Pancreas (tissue), 10 donors: ENCODE results near the gene KRTAP10-10. TPM values are rescaled to one million over a fixed set of nuclear protein-coding genes. Genes with fewer than 3 reads are reported as not detected.
"Not testable (repeated sequence)": the region's sequence is repeated elsewhere in the genome, so short reads cannot be mapped to it uniquely, and the experiment has no call there.

Source experiments
- ATAC-seq, 4 donors: fragments of 200-7000 bp; cut with Tn5 transposase; one replicate each; pipeline versions ENCODE4 v1.8.0 to v1.9.1; 2020; ENCODE audit warnings: mild to moderate bottlenecking in 4 of 4, moderate library complexity in 4 of 4
- DNase-seq, 6 donors: peaks; one replicate each; pipeline ENCODE4 v3.0.0-alpha.2; 2020
- FAIRE-seq: peaks from 2 replicates; lab custom pipeline; 2012; peaks lifted over from hg19 to GRCh38; lab: Jason Lieb, UNC
- H3K27ac ChIP-seq, 4 donors: fragments of 200-600 bp; sonication (generic); 1 replicate in 3 of 4; 2 replicates in 1 of 4; pipeline versions ENCODE4 v1.5.0 to v1.8.0; 2020
- H3K27me3 ChIP-seq, 4 donors: fragments of 200-600 bp; one replicate each; pipeline ENCODE4 v1.8.0; 2021
- H3K36me3 ChIP-seq, 3 donors: fragments of 200-600 bp; sonication (generic) in 1 of 3; one replicate each; pipeline versions ENCODE4 v1.5.0 to v1.8.0; 2020 to 2021
- H3K4me1 ChIP-seq, 3 donors: fragments of 200-600 bp; one replicate each; pipeline ENCODE4 v1.8.0; 2021
- H3K4me3 ChIP-seq, 4 donors: fragments of 200-600 bp; sonication (generic) in 2 of 4; one replicate each; pipeline versions ENCODE4 v1.5.0 to v1.8.0; 2020 to 2021
- H3K9me3 ChIP-seq, 4 donors: fragments of 200-600 bp; one replicate each; pipeline ENCODE4 v1.8.0; 2021
- WGBS, 2 donors: extraction: QIAGEN DNeasy Blood & Tissue Kit; methylation state at CpG; one replicate each; pipeline ENCODE4 v1.1.7; 2013; 5-methylcytosine and 5-hydroxymethylcytosine counted together
- intact Hi-C, 3 donors: fragments of 100-400 bp; cut with DNase I; formaldehyde crosslinking; loops; one replicate each; pipeline versions ENCODE4 v1.11.1 to v1.14.2; 2022
- polyA plus RNA-seq, 2 donors: library from polyadenylated mRNA; stranded (reverse); fragments of 200-250 nt; gene quantifications; one replicate each; pipeline ENCODE4 v1.2.3, GENCODE V29; 2013
- total RNA-seq, 6 donors: library from RNA; stranded (reverse); fragmentation: NEBNext Ultra II Directional in 4 of 6; extraction: Animal tissue kit (Norgen Biotek cat#: 25700) in 4 of 6; gene quantifications; one replicate each; pipeline versions ENCODE4 v1.2.1 to v1.2.4, GENCODE V29; 2021 to 2023
- TF ChIP-seq, protein P1 (sequence below), 4 donors: fragments of 200-600 bp; sonication (generic) in 3 of 4; IDR thresholded peaks; one replicate each; pipeline versions ENCODE4 v1.5.0 to v1.8.0; 2021; ENCODE audit warnings: antibody characterized with exemption in 4 of 4
- donor health status: healthy with polysubstance abuse.
- donor health status: DM: no; HTN: no; CAD: no; lungs with moderate emphysema.
- donor health status: DM: no; HTN: no; CAD: no.
- donor health status: control.
- donor health status: control.
- donor health status: Bipolar disorder and iron deficiency.
- donor health status: DM: yes; HTN: yes; CAD: no.
- donor health status: DM: no; HTN: no; CAD: no.
- donor health status: DM: no; HTN: no; CAD: no.
- donor health status: DM: yes; HTN: yes; CAD: no.

KRTAP10-10 gene
- total and polyA plus RNA-seq, 8 donors, result not detected

DNA sequence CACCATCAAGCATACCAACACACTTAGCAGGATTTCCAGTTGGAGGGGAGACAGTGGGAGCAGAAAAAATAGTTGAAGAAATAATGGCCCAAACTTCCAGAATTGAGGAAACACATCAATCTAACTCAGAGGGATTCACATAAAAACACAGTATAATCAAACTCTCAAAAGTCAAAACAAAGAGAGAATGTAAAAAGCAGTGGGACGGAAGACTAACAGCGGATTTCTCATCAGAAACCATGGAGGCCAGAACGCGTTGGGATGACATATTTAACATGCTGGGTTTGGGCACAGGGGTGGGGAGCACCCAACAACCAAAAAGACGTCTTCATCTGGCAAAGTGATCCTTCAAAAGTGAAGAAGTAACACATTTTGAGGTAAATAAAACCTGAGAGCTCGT, 17.3 kb upstream of the KRTAP10-10 start:
- no peaks in the 10 kb centered on the region for H3K4me1 ChIP-seq
- no peak for ATAC-seq
- no peaks in the 10 kb centered on the region for H3K9me3 ChIP-seq
- no peak for FAIRE-seq
- H3K27ac ChIP-seq, result no peak overlapping the region
- no peak overlapping the region for H3K4me3 ChIP-seq
- TF ChIP-seq, protein P1, sequence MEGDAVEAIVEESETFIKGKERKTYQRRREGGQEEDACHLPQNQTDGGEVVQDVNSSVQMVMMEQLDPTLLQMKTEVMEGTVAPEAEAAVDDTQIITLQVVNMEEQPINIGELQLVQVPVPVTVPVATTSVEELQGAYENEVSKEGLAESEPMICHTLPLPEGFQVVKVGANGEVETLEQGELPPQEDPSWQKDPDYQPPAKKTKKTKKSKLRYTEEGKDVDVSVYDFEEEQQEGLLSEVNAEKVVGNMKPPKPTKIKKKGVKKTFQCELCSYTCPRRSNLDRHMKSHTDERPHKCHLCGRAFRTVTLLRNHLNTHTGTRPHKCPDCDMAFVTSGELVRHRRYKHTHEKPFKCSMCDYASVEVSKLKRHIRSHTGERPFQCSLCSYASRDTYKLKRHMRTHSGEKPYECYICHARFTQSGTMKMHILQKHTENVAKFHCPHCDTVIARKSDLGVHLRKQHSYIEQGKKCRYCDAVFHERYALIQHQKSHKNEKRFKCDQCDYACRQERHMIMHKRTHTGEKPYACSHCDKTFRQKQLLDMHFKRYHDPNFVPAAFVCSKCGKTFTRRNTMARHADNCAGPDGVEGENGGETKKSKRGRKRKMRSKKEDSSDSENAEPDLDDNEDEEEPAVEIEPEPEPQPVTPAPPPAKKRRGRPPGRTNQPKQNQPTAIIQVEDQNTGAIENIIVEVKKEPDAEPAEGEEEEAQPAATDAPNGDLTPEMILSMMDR (IDR thresholded peaks at IDR 0.05), result no peak
- H3K36me3 ChIP-seq, result no peaks in the 10 kb centered on the region
- no peaks in the 10 kb centered on the region for H3K27me3 ChIP-seq
- intact Hi-C loops, result no loop called here
- no peak for DNase-seq
- WGBS, 2 donors, result 72 to 76% methylated on average over 6 of the region's 6 CpGs

- no peak overlapping the region for H3K4me3 ChIP-seq
- no peaks in the 10 kb centered on the region for H3K36me3 ChIP-seq
- FAIRE-seq, result no peak
- intact Hi-C loops, result no loop called here
- H3K27ac ChIP-seq, result no peak overlapping the region
- TF ChIP-seq, protein P1 (IDR thresholded peaks at IDR 0.05), result no peak
- no peaks in the 10 kb centered on the region for H3K9me3 ChIP-seq
- no peaks in the 10 kb centered on the region for H3K4me1 ChIP-seq
- ATAC-seq, result no peak
- no peaks in the 10 kb centered on the region for H3K27me3 ChIP-seq
- DNase-seq, result no peak
Observed at GRCh38 chr21:44623575-44623974, 13.6 kb upstream of the KRTAP10-10 start.

DNA sequence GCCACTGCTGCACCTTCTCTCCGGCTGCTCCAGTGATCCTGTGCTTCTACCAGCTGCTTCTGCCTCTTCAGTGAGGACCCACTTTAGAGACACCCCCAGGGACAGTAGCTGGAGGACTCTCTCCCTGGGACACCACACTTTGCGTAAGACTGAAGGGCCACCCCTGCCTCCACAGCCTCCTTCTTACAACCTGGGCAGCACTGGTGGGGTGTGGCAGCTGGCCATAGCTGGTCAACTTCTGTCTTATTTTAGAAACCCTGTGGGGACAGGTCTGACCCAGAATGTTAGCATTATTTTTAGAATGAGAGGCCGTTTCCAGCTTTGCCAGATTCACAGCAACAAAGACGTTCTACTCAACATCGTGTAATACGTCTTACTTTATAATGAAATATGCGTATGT, 11.4 kb upstream of the KRTAP10-10 start:
- H3K4me1 ChIP-seq, result no peaks in the 10 kb centered on the region
- FAIRE-seq, result no peak
- intact Hi-C loops, result no loop called here

DNA sequence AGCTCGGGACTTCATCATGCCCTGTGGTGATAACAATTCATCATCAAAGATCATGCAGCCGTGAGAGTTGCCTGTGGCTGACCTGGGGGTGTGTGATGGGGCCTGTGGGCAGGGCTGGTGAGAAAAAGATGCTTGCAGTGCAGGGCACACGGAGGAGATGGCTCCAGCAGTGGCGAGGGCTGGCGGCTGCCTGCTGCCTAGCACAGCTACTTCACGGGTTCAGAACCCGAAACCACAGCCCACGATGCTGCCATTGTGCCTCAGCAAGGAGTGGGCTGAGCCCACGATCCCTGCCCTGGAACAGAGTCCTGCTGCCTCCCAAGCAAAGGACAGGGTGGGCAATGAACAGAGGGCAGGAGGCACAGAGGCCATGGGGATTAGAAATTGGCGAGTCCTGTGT, 10.9 kb upstream of the KRTAP10-10 start:
- ATAC-seq, result no peak
- WGBS, 2 donors, result 59 to 71% methylated on average over 10 of the region's 10 CpGs
- no peaks in the 10 kb centered on the region for H3K9me3 ChIP-seq

More for the DNA sequence above, 11.4 kb upstream of the KRTAP10-10 start:
- Histone ChIP-seq H3K36me3 (no peaks in the 10 kb centered on the region), H3K9me3 (no peaks in the 10 kb centered on the region), H3K27ac (no peak overlapping the region), H3K27me3 (no peaks in the 10 kb centered on the region), H3K4me3 (no peak overlapping the region)
- TF ChIP-seq, protein P1 (IDR thresholded peaks at IDR 0.05), result no peak
- ATAC-seq (no peak), DNase-seq (no peak)
- WGBS, 2 donors, result 67 to 83% methylated on average over 7 of the region's 7 CpGs

DNA sequence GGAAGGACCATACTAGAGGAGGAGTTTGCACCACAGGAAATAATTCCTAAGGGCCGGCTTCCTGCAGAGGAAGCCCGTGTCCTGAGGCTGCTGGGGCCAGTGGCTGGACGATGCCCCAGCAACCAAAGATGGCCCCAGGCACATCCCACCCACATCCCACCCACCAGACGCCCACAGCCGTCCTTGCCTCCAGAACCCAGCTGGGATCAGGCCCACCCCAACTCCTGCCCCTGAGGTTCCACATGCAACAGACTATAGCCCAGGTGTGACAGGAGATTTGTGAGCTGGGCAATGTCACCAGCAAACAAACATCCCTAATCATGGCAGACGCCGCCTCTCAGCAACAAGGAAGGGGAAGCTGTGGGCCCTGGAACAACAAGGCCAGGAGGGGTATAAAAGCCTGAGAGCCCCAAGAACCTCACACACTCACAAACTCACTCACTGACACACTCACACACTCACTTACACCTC, 10.4 kb upstream of the KRTAP10-10 start, which contains the start of gene KRTAP10-9:
Gene KRTAP10-9 (plus strand): TSS at position 421 of the 471 bp plus-strand sequence. CDS start 79 bp downstream, outside the sequence.
- DNase-seq (no peak), FAIRE-seq (no peak), ATAC-seq (no peak)
- intact Hi-C loops, result no loop called here
- Histone ChIP-seq H3K9me3 (no peaks in the 10 kb centered on the region), H3K27me3 (no peaks in the 10 kb centered on the region), H3K36me3 (no peaks in the 10 kb centered on the region), H3K4me3 (no peak within 1 kb of the TSS), H3K4me1 (no peaks in the 10 kb centered on the region), H3K27ac (no peak within 1 kb of the TSS)
- WGBS, 2 donors, result 38 to 47% methylated on average over 5 to 7 of the region's 7 CpGs
- TF ChIP-seq, protein P1 (IDR thresholded peaks at IDR 0.05), result no peak

More for the DNA sequence above, 10.9 kb upstream of the KRTAP10-10 start:
- no peak overlapping the region for H3K4me3 ChIP-seq
- intact Hi-C loops, result no loop called here
- TF ChIP-seq, protein P1 (IDR thresholded peaks at IDR 0.05), result no peak
- no peak for FAIRE-seq
- no peaks in the 10 kb centered on the region for H3K27me3 ChIP-seq
- peak in 1 of 6 donors; percentile 22 for DNase-seq
- H3K27ac ChIP-seq, result no peak overlapping the region
- H3K36me3 ChIP-seq, result no peaks in the 10 kb centered on the region
- no peaks in the 10 kb centered on the region for H3K4me1 ChIP-seq

DNA sequence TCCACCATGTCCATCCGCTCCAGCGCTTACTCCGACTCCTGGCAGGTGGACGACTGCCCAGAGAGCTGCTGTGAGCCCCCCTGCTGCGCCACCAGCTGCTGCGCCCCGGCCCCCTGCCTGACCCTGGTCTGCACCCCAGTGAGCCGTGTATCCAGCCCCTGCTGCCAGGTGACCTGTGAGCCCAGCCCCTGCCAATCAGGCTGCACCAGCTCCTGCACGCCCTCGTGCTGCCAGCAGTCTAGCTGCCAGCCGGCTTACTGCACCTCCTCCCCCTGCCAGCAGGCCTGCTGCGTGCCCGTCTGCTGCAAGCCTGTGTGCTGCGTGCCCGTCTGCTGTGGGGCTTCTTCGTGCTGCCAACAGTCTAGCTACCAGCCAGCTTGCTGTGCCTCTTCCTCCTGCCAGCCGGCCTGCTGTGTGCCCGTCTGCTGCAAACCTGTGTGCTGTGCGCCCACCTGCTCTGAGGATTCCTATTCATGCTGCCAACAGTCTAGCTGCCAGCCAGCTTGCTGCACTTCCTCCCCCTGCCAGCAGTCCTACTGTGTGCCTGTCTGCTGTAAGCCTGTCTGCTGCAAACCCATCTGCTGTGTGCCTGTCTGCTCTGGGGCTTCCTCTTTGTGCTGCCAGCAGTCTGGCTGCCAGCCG, 9.9 kb upstream of the KRTAP10-10 start:
- 52 to 77% methylated on average over 11 to 20 of the region's 20 CpGs for WGBS, 2 donors
- H3K4me3 ChIP-seq, H3K27me3 ChIP-seq, H3K4me1 ChIP-seq, H3K9me3 ChIP-seq, FAIRE-seq, H3K27ac ChIP-seq, intact Hi-C loops, H3K36me3 ChIP-seq, ATAC-seq: not testable (repeated sequence)
- DNase-seq, result peak in 1 of 6 donors; percentile 34

GRCh38 chr21:44627831-44628233, 9.3 kb upstream of the KRTAP10-10 start:
- H3K27me3 ChIP-seq, H3K4me1 ChIP-seq, H3K9me3 ChIP-seq, H3K4me3 ChIP-seq, FAIRE-seq, intact Hi-C loops, ATAC-seq, H3K27ac ChIP-seq, H3K36me3 ChIP-seq, DNase-seq: not testable (repeated sequence)
- WGBS, 2 donors, result 37 to 54% methylated on average over 9 to 15 of the region's 15 CpGs
